Left forelimb (tissue), 1 donor: ENCODE data around the gene GABRP.
"Not testable (repeated sequence)": the region's sequence is repeated elsewhere in the genome, so short reads cannot be mapped to it uniquely, and the experiment has no call there.

Experiments
- DNase-seq: peaks from one replicate; pipeline ENCODE4 v3.0.0-alpha.2; 2018; ENCODE audit warnings: low spot score

Gene GABRP

GRCh38 chr5:170755679-170756456, 27.7 kb upstream of the GABRP start:
- no peak for DNase-seq

GRCh38 chr5:170756691-170757090, 26.8 kb upstream of the GABRP start:
- DNase-seq: no peak

- no peak for DNase-seq
These were observed 26.3 kb upstream of the GABRP start for GRCh38 chr5:170757182-170757601.

- no peak for DNase-seq
These were observed 25.9 kb upstream of the GABRP start for GRCh38 chr5:170757669-170758068.

- DNase-seq: no peak
These were observed 25.0 kb upstream of the GABRP start for GRCh38 chr5:170758481-170758880.

- DNase-seq: no peak
These were observed 23.4 kb upstream of the GABRP start for GRCh38 chr5:170760113-170760512.

GRCh38 chr5:170761048-170761707, 22.3 kb upstream of the GABRP start:
- no peak for DNase-seq

GRCh38 chr5:170761708-170762066, 21.8 kb upstream of the GABRP start:
- no peak for DNase-seq

- DNase-seq: not testable (repeated sequence)
These were observed 21.2 kb upstream of the GABRP start for GRCh38 chr5:170762298-170762697.

- DNase-seq: not testable (repeated sequence)
These were observed 17.7 kb upstream of the GABRP start for GRCh38 chr5:170765868-170766267.

GRCh38 chr5:170769246-170769645, 14.3 kb upstream of the GABRP start:
- DNase-seq: no peak

GRCh38 chr5:170769898-170770416, 13.6 kb upstream of the GABRP start:
- DNase-seq: no peak

- DNase-seq: no peak
These were observed 12.0 kb upstream of the GABRP start for GRCh38 chr5:170771496-170771895.

GRCh38 chr5:170773024-170773985, 10.2 kb upstream of the GABRP start:
- no peak for DNase-seq

- no peak for DNase-seq
These were observed 8.7 kb upstream of the GABRP start for GRCh38 chr5:170774831-170775230.

GRCh38 chr5:170781946-170782345, 1.6 kb upstream of the GABRP start:
- no peak for DNase-seq

- DNase-seq: no peak
These were observed 1.1 kb upstream of the GABRP start for GRCh38 chr5:170782438-170782837.

- no peak for DNase-seq
These were observed 1.9 kb downstream of the GABRP start for GRCh38 chr5:170785416-170785815.

- DNase-seq: no peak
These were observed 3.7 kb downstream of the GABRP start for GRCh38 chr5:170787216-170787615.

GRCh38 chr5:170788626-170789304, 5.2 kb downstream of the GABRP start:
- no peak for DNase-seq

- no peak for DNase-seq
These were observed 7.9 kb downstream of the GABRP start for GRCh38 chr5:170791325-170791954.
